Pancreas (tissue), 10 donors: ENCODE results near the gene INHBE. TPM values are rescaled to one million over a fixed set of nuclear protein-coding genes. Genes with fewer than 3 reads are reported as not detected.
A peak's percentile ranks its signal among the peaks of the same experiment; 100 is the strongest.

ENCODE experiments used
- ATAC-seq, 4 donors: fragments of 200-7000 bp; cut with Tn5 transposase; one replicate each; pipeline versions ENCODE4 v1.8.0 to v1.9.1; 2020; ENCODE audit warnings: mild to moderate bottlenecking in 4 of 4, moderate library complexity in 4 of 4
- DNase-seq, 6 donors: peaks; one replicate each; pipeline ENCODE4 v3.0.0-alpha.2; 2020
- FAIRE-seq: peaks from 2 replicates; lab custom pipeline; 2012; peaks lifted over from hg19 to GRCh38; lab: Jason Lieb, UNC
- H3K27ac ChIP-seq, 4 donors: fragments of 200-600 bp; sonication (generic); 1 replicate in 3 of 4; 2 replicates in 1 of 4; pipeline versions ENCODE4 v1.5.0 to v1.8.0; 2020
- H3K27me3 ChIP-seq, 4 donors: fragments of 200-600 bp; one replicate each; pipeline ENCODE4 v1.8.0; 2021
- H3K36me3 ChIP-seq, 3 donors: fragments of 200-600 bp; sonication (generic) in 1 of 3; one replicate each; pipeline versions ENCODE4 v1.5.0 to v1.8.0; 2020 to 2021
- H3K4me1 ChIP-seq, 3 donors: fragments of 200-600 bp; one replicate each; pipeline ENCODE4 v1.8.0; 2021
- H3K4me3 ChIP-seq, 4 donors: fragments of 200-600 bp; sonication (generic) in 2 of 4; one replicate each; pipeline versions ENCODE4 v1.5.0 to v1.8.0; 2020 to 2021
- H3K9me3 ChIP-seq, 4 donors: fragments of 200-600 bp; one replicate each; pipeline ENCODE4 v1.8.0; 2021
- CTCF ChIP-seq, 4 donors: fragments of 200-600 bp; sonication (generic) in 3 of 4; IDR thresholded peaks; one replicate each; pipeline versions ENCODE4 v1.5.0 to v1.8.0; 2021; ENCODE audit warnings: antibody characterized with exemption in 4 of 4
- WGBS, 2 donors: extraction: QIAGEN DNeasy Blood & Tissue Kit; methylation state at CpG; one replicate each; pipeline ENCODE4 v1.1.7; 2013; 5-methylcytosine and 5-hydroxymethylcytosine counted together
- intact Hi-C, 3 donors: fragments of 100-400 bp; cut with DNase I; formaldehyde crosslinking; loops; one replicate each; pipeline versions ENCODE4 v1.11.1 to v1.14.2; 2022
- polyA plus RNA-seq, 2 donors: library from polyadenylated mRNA; stranded (reverse); fragments of 200-250 nt; gene quantifications; one replicate each; pipeline ENCODE4 v1.2.3, GENCODE V29; 2013
- total RNA-seq, 6 donors: library from RNA; stranded (reverse); fragmentation: NEBNext Ultra II Directional in 4 of 6; extraction: Animal tissue kit (Norgen Biotek cat#: 25700) in 4 of 6; gene quantifications; one replicate each; pipeline versions ENCODE4 v1.2.1 to v1.2.4, GENCODE V29; 2021 to 2023
- donor health status: healthy with polysubstance abuse.
- donor health status: DM: no; HTN: no; CAD: no; lungs with moderate emphysema.
- donor health status: DM: no; HTN: no; CAD: no.
- donor health status: control.
- donor health status: control.
- donor health status: Bipolar disorder and iron deficiency.
- donor health status: DM: yes; HTN: yes; CAD: no.
- donor health status: DM: no; HTN: no; CAD: no.
- donor health status: DM: no; HTN: no; CAD: no.
- donor health status: DM: yes; HTN: yes; CAD: no.

INHBE gene
- total and polyA plus RNA-seq, 8 donors: 0.05 to 17.8 (median 0.24) TPM; not detected in 5

- ATAC-seq (peak; percentile 80 to 93 (median 91)), DNase-seq (peak; percentile 47 to 91 (median 82)), FAIRE-seq (no peak)
- TF ChIP-seq CTCF (IDR thresholded peaks at IDR 0.05): peak; percentile 82 to 90 (median 88)
- H3K9me3 ChIP-seq: no peaks in the 10 kb centered on the region
- intact Hi-C loops: loop anchor here (5.0 to 10.0 kb wide), 3 partner anchors 146 to 238 kb away; partner anchors contain the start of gene NXPH4 (in 1 of the 3)
- WGBS, 2 donors: 9 to 13% methylated on average over 7 of the region's 7 CpGs
- no peaks in the 10 kb centered on the region for H3K4me1 ChIP-seq
- no peak overlapping the region for H3K27ac ChIP-seq
- H3K36me3 ChIP-seq: no peaks in the 10 kb centered on the region
- H3K4me3 ChIP-seq: no peak overlapping the region
- H3K27me3 ChIP-seq: no peaks in the 10 kb centered on the region
Observed at GRCh38 chr12:57452937-57453509, 2.1 kb upstream of the INHBE start.

- DNase-seq: no peak
- 94 to 95% methylated on average over 2 of the region's 2 CpGs for WGBS, 2 donors
- Histone ChIP-seq H3K27me3 (no peaks in the 10 kb centered on the region), H3K27ac (no peak overlapping the region), H3K4me3 (no peak overlapping the region), H3K4me1 (peaks cover 0 to 4% (median 0%) of the 10 kb centered on the region in 3 donors), H3K9me3 (no peaks in the 10 kb centered on the region), H3K36me3 (no peaks in the 10 kb centered on the region)
- no peak for ATAC-seq
- no peak for TF ChIP-seq CTCF (IDR thresholded peaks at IDR 0.05)
- FAIRE-seq: no peak
- intact Hi-C loops: loop anchor here (5.0 to 10.0 kb wide), 3 partner anchors 147 to 239 kb away; partner anchors contain the start of gene NXPH4 (in 1 of the 3)
Observed at GRCh38 chr12:57454213-57454565, 918 bp upstream of the INHBE start.

GRCh38 chr12:57455374-57456144, 452 bp downstream of the INHBE start:
- no peak for ATAC-seq
- intact Hi-C loops: loop anchor here in 2 of 3 donors (10.0 kb wide), 2 partner anchors 151 to 241 kb away; partner anchors contain the start of gene NXPH4 (in 1 of the 2)
- H3K36me3 ChIP-seq: no peaks in the 10 kb centered on the region
- H3K27me3 ChIP-seq: no peaks in the 10 kb centered on the region
- no peak overlapping the region for H3K27ac ChIP-seq
- TF ChIP-seq CTCF (IDR thresholded peaks at IDR 0.05): no peak
- WGBS, 2 donors: 50 to 52% methylated on average over 9 to 10 of the region's 10 CpGs
- H3K4me1 ChIP-seq: peaks cover 0 to 4% (median 0%) of the 10 kb centered on the region in 3 donors
- FAIRE-seq: no peak
- H3K4me3 ChIP-seq: no peak overlapping the region
- H3K9me3 ChIP-seq: no peaks in the 10 kb centered on the region
- DNase-seq: peak in 1 of 6 donors; percentile 65

GRCh38 chr12:57456145-57456700, 1.1 kb downstream of the INHBE start:
- intact Hi-C loops: loop anchor here in 2 of 3 donors (10.0 kb wide), 2 partner anchors 151 to 241 kb away; partner anchors contain the start of gene NXPH4 (in 1 of the 2)
- Histone ChIP-seq H3K9me3 (no peaks in the 10 kb centered on the region), H3K4me1 (peaks cover 0 to 9% (median 5%) of the 10 kb centered on the region in 3 donors), H3K4me3 (no peak overlapping the region), H3K36me3 (no peaks in the 10 kb centered on the region), H3K27me3 (no peaks in the 10 kb centered on the region), H3K27ac (no peak overlapping the region)
- 22 to 24% methylated on average over 15 of the region's 15 CpGs for WGBS, 2 donors
- TF ChIP-seq CTCF (IDR thresholded peaks at IDR 0.05): peak in 2 of 4 donors; percentile 35 to 46
- no peak for ATAC-seq
- FAIRE-seq: no peak
- peak in 2 of 6 donors; percentile 53 to 61 for DNase-seq
